T-cell (primary cell): ENCODE measurements around the gene SLC39A11. TPM values are rescaled to one million over a fixed set of nuclear protein-coding genes. Genes with fewer than 3 reads are reported as not detected.

Source experiments
- ATAC-seq, 4 experiments: fragments of 200-7000 bp in 3 of 4; fragments of 150-1000 bp in 1 of 4; cut with Tn5 transposase; replicated peaks in 1 of 4; 1 replicate in 3 of 4; 2 replicates in 1 of 4; pipeline ENCODE4 v1.10.0; 2021; ENCODE audit warnings: moderate library complexity in 3 of 4, mild to moderate bottlenecking in 2 of 4, moderate number of reproducible peaks in 1 of 4
- CTCF ChIA-PET, 2 donors: fragments of 300-600 bp; sonication (Branson Sonifier 250); formaldehyde crosslinking; loops; one replicate each; lab custom pipeline; 2022; ENCODE audit warnings: antibody characterized with exemption in 2 of 2; lab: Charles Lee
- POLR2A ChIA-PET, 2 donors: fragments of 300-600 bp; sonication (Branson Sonifier 250); formaldehyde crosslinking; loops; one replicate each; lab custom pipeline; 2022; ENCODE audit warnings: antibody characterized with exemption in 2 of 2; lab: Charles Lee
- DNase-seq, 35 experiments: peaks; one replicate each; pipeline versions ENCODE4 v3.0.0 to v3.0.0-alpha.2; 2013 to 2023
- H3K27ac ChIP-seq: one replicate; pipeline ENCODE4 v1.5.1; 2013; ENCODE audit warnings: low read length
- H3K27me3 ChIP-seq, 2 experiments: replicated peaks in 1 of 2; 1 replicate in 1 of 2; 2 replicates in 1 of 2; pipeline versions ENCODE4 v1.6.1 to v1.7.0; 2013; ENCODE audit warnings: low read length in 1 of 2, mixed read lengths in 1 of 2; ENCODE audit not compliant: control insufficient read depth in 2 of 2, insufficient read depth in 2 of 2; ENCODE audit errors: extremely low read depth in 1 of 2
- H3K36me3 ChIP-seq, 2 donors: 1 replicate in 1 of 2; 2 replicates in 1 of 2; pipeline versions ENCODE4 v1.6.1 to v1.7.0; 2013; ENCODE audit warnings: low read length in 1 of 2; ENCODE audit not compliant: control insufficient read depth in 2 of 2, insufficient read depth in 1 of 2; ENCODE audit errors: extremely low read depth in 1 of 2
- H3K4me1 ChIP-seq, 2 experiments: 1 replicate in 1 of 2; 2 replicates in 1 of 2; pipeline versions ENCODE4 v1.6.1 to v1.7.0; 2013; ENCODE audit warnings: low read length in 2 of 2, mixed read lengths in 1 of 2; ENCODE audit not compliant: insufficient read depth in 2 of 2, control insufficient read depth in 1 of 2; ENCODE audit errors: extremely low read depth in 1 of 2
- H3K4me3 ChIP-seq, 2 donors: 1 replicate in 1 of 2; 2 replicates in 1 of 2; pipeline versions ENCODE4 v1.5.1 to v1.7.0; 2013; ENCODE audit warnings: mild to moderate bottlenecking in 2 of 2, low read length in 1 of 2, moderate library complexity in 1 of 2; ENCODE audit not compliant: control insufficient read depth in 1 of 2; ENCODE audit errors: extremely low read depth in 1 of 2
- H3K9me3 ChIP-seq: 2 replicates; pipeline ENCODE4 v1.7.0; 2013
- H3K27ac Mint-ChIP-seq, 2 donors: one replicate each; pipeline ENCODE4 v1.8.0; 2020 to 2021; ENCODE audit warnings: mild to moderate bottlenecking in 2 of 2, mixed read lengths in 2 of 2
- H3K27me3 Mint-ChIP-seq, 2 donors: one replicate each; pipeline ENCODE4 v1.8.0; 2021 to 2022; ENCODE audit warnings: mixed read lengths in 2 of 2
- H3K36me3 Mint-ChIP-seq: one replicate; pipeline ENCODE4 v1.8.0; 2021; ENCODE audit warnings: mixed read lengths
- H3K4me1 Mint-ChIP-seq, 3 donors: one replicate each; pipeline ENCODE4 v1.8.0; 2020 to 2022; ENCODE audit warnings: mixed read lengths in 3 of 3, mild to moderate bottlenecking in 1 of 3
- H3K4me3 Mint-ChIP-seq, 3 donors: one replicate each; pipeline ENCODE4 v1.8.0; 2020 to 2022; ENCODE audit warnings: mild to moderate bottlenecking in 3 of 3, mixed read lengths in 3 of 3, moderate library complexity in 3 of 3
- H3K9me3 Mint-ChIP-seq, 3 donors: one replicate each; pipeline ENCODE4 v1.8.0; 2020 to 2022; ENCODE audit warnings: mixed read lengths in 3 of 3
- WGBS: methylation state at CpG from one replicate; pipeline ENCODE4 v1.1.5; 2013; ENCODE audit warnings: missing lambda C conversion rate; ENCODE audit not compliant: insufficient coverage; 5-methylcytosine and 5-hydroxymethylcytosine counted together
- total RNA-seq, 35 experiments: library from RNA in 6 of 35; stranded (reverse) in 6 of 35; fragments of 120-200 nt in 1 of 35; gene quantifications; one replicate each; pipeline versions ENCODE4 v1.2.1 to v1.2.4 and lab custom pipeline; 2013 to 2026

Gene SLC39A11
- total RNA-seq, 5 donors from 2014 or later (not counting 1 experiment from before 2014, with no cell fraction given): 18.6 to 27.1 (median 23.4) TPM

- no peaks in the 10 kb centered on the region for H3K9me3 ChIP-seq
- CTCF ChIA-PET: no interaction called here
Observed at GRCh38 chr17:72667096-72668063, 425.1 kb downstream of the SLC39A11 start.

GRCh38 chr17:72665852-72666851 lies 426.3 kb downstream of the SLC39A11 start:
- DNase-seq (no peak), ATAC-seq (no peak)
- 87% methylated on average over 18 of the region's 20 CpGs for WGBS
- Mint-ChIP-seq H3K36me3 (peaks cover 10% of the 10 kb centered on the region), H3K27ac (no peak overlapping the region), H3K27me3 (no peaks in the 10 kb centered on the region), H3K4me1 (no peaks in the 10 kb centered on the region), H3K4me3 (no peak overlapping the region), H3K9me3 (peaks cover 3 to 5% (median 4%) of the 10 kb centered on the region in 3 donors)
- H3K4me3 ChIP-seq: no peak overlapping the region
- no peaks in the 10 kb centered on the region for H3K36me3 ChIP-seq
- no peaks in the 10 kb centered on the region for H3K9me3 ChIP-seq
- ChIA-PET CTCF (no interaction called here), POLR2A (no interaction called here)
- no peaks in the 10 kb centered on the region for H3K4me1 ChIP-seq
- no peak overlapping the region for H3K27ac ChIP-seq
- no peaks in the 10 kb centered on the region for H3K27me3 ChIP-seq

More at GRCh38 chr17:72667096-72668063, 425.1 kb downstream of the SLC39A11 start:
- Histone ChIP-seq H3K4me1 (no peaks in the 10 kb centered on the region), H3K27me3 (no peaks in the 10 kb centered on the region), H3K36me3 (no peaks in the 10 kb centered on the region), H3K27ac (no peak overlapping the region), H3K4me3 (no peak overlapping the region)
- no peak for ATAC-seq
- no peak for DNase-seq
- no peaks in the 10 kb centered on the region for H3K27me3 Mint-ChIP-seq
- no peaks in the 10 kb centered on the region for H3K4me1 Mint-ChIP-seq
- 90% methylated on average over 3 of the region's 5 CpGs for WGBS
- POLR2A ChIA-PET: no interaction called here
- peaks cover 10% of the 10 kb centered on the region for H3K36me3 Mint-ChIP-seq
- H3K9me3 Mint-ChIP-seq: peaks cover 3 to 5% (median 4%) of the 10 kb centered on the region in 3 donors
- no peak overlapping the region for H3K4me3 Mint-ChIP-seq
- H3K27ac Mint-ChIP-seq: no peak overlapping the region

GRCh38 chr17:72662827-72663190 lies 429.7 kb downstream of the SLC39A11 start:
- WGBS: no CpG with 5 or more reads among the region's 1 CpG

DNA sequence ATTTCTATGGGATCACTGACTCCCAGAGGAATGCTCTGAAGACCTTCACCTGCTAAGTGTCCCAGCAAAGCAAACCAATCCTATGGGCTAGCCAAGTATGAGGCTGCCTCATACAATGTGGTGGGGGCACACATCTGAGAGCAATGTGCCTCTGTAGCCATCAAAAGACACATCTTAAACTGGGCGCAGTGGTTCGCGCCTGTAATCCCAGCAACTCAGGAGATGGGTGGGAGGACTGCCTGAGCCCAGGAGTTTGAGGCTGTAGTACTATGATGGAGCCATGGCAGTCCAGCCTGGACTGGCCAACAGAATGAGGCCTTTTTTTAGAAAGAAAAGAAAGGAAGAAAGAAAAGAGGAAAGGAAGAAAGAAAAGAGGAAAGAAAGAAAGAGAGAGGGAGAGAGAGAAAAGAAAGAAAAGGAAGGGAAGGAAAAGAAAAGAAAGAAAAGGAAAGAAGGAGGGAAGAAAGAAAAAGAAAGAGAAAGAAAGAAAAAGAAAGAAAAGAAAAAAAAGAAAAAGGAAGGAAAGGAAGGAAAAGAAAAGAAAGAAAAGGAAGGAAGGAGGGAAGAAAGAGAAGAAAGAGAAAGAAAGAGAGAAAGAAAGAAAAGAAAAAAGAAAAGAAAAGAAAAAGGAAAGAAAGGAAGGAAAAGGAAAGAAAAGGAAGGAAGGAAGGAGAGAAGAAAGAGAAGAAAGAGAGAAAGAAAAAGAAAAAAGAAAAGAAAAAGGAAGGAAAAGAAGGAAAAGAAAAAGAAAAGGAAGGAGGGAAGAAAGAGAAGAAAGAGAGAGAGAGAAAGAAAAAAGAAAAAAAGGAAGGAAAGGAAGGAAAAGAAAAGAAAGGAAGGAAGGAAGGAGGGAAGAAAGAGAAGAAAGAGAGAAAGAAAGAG lies 430.3 kb downstream of the SLC39A11 start:
- no peaks in the 10 kb centered on the region for H3K9me3 ChIP-seq
- ChIA-PET POLR2A (no interaction called here), CTCF (no interaction called here)
- no peaks in the 10 kb centered on the region for H3K36me3 ChIP-seq
- Mint-ChIP-seq H3K4me3 (no peak overlapping the region), H3K4me1 (no peaks in the 10 kb centered on the region), H3K27ac (no peak overlapping the region), H3K9me3 (no peaks in the 10 kb centered on the region), H3K36me3 (peaks cover 5% of the 10 kb centered on the region), H3K27me3 (no peaks in the 10 kb centered on the region)
- no peak overlapping the region for H3K4me3 ChIP-seq
- WGBS: 92% methylated on average over 3 of the region's 3 CpGs
- no peaks in the 10 kb centered on the region for H3K27me3 ChIP-seq
- DNase-seq (no peak), ATAC-seq (no peak)
- no peak overlapping the region for H3K27ac ChIP-seq
- no peaks in the 10 kb centered on the region for H3K4me1 ChIP-seq

More at GRCh38 chr17:72662827-72663190, 429.7 kb downstream of the SLC39A11 start:
- Mint-ChIP-seq H3K27me3 (no peaks in the 10 kb centered on the region), H3K4me3 (no peak overlapping the region), H3K27ac (no peak overlapping the region), H3K9me3 (no peaks in the 10 kb centered on the region), H3K36me3 (peaks cover 5% of the 10 kb centered on the region), H3K4me1 (no peaks in the 10 kb centered on the region)
- no peak for DNase-seq
- Histone ChIP-seq H3K27me3 (no peaks in the 10 kb centered on the region), H3K36me3 (no peaks in the 10 kb centered on the region), H3K4me3 (no peak overlapping the region), H3K27ac (no peak overlapping the region), H3K4me1 (no peaks in the 10 kb centered on the region), H3K9me3 (no peaks in the 10 kb centered on the region)
- ATAC-seq: no peak
- CTCF ChIA-PET: no interaction called here
- POLR2A ChIA-PET: no interaction called here

DNA sequence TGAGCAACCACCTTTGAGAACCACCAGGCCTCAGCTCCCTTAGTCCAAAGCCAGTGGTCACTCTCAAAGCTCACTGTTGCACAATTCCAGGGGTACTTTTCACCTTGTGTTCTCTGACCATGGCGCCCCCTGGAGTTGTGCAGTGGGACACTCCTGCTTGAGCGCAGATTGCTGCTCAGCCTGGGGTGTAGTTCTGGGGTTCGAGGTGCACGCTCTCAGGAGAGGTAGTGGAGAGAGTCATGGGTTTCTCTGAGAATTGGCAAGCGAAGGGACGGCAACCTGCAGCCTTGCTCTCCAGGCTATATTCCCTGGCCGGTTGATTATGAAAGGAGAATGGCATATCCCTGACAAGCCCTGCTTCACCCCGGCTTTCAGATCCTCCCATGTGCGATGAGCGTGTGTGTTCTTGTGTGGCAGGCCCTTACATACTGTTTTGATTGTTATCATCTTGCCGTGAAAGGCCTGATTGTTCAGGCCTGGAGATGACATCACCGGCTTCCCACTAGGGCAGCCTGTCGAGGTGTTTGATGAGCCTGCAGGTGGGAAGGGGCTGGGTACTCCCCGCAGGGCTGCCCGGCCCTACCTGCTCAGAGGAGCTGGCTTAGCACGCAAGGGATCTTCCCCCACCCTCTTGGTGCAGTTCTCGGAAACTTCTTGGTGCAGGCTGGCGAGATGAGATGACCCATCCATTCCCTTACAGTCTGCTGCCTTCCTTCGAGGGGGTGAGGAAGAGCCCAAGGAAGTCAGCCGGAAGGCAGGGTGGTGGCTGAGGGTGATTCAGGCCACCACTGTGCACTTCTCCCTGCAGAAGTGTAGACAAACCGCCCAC lies 431.2 kb downstream of the SLC39A11 start:
- peaks cover under 1% of the 10 kb centered on the region for H3K36me3 Mint-ChIP-seq
- H3K4me3 Mint-ChIP-seq: no peak overlapping the region
- Histone ChIP-seq H3K4me3 (no peak overlapping the region), H3K4me1 (no peaks in the 10 kb centered on the region), H3K9me3 (no peaks in the 10 kb centered on the region), H3K27ac (no peak overlapping the region), H3K27me3 (no peaks in the 10 kb centered on the region), H3K36me3 (no peaks in the 10 kb centered on the region)
- no peaks in the 10 kb centered on the region for H3K27me3 Mint-ChIP-seq
- no peaks in the 10 kb centered on the region for H3K4me1 Mint-ChIP-seq
- POLR2A ChIA-PET: no interaction called here
- CTCF ChIA-PET: interaction anchor here in 1 of 2 donors (0.5 kb wide), 1 partner anchor 723 kb away, joined by 3 read pairs; no protein-coding TSS in a partner anchor
- ATAC-seq (no peak), DNase-seq (no peak)
- 95% methylated on average over 10 of the region's 21 CpGs for whole genome bisulfite sequencing
- H3K27ac Mint-ChIP-seq: no peak overlapping the region
- H3K9me3 Mint-ChIP-seq: no peaks in the 10 kb centered on the region
